Measurements from ENCODE around the gene NRIP2.

GRCh38 chr12:2792671-2793500, 41.9 kb downstream of the NRIP2 start:
- TF ChIP-seq CTCF (IDR thresholded peaks at IDR 0.05; ENCODE audit: insufficient read depth, low read length, poor library complexity, severe bottlenecking): no peak
- no peak for TF ChIP-seq EZH2phosphoT487 (conservative IDR thresholded peaks at IDR 0.05; ENCODE audit: low read length)
